NCI-H187 treated with DMSO at 0.1 percent for 48 hours (cell line): Measurements from ENCODE around the gene NDUFA6.
A peak's percentile ranks its signal among the peaks of the same experiment; 100 is the strongest.

ENCODE experiments used
- DNase-seq: peaks from one replicate; lab custom pipeline; 2025; lab: John Stamatoyannopoulos, UW

Gene NDUFA6

DNA sequence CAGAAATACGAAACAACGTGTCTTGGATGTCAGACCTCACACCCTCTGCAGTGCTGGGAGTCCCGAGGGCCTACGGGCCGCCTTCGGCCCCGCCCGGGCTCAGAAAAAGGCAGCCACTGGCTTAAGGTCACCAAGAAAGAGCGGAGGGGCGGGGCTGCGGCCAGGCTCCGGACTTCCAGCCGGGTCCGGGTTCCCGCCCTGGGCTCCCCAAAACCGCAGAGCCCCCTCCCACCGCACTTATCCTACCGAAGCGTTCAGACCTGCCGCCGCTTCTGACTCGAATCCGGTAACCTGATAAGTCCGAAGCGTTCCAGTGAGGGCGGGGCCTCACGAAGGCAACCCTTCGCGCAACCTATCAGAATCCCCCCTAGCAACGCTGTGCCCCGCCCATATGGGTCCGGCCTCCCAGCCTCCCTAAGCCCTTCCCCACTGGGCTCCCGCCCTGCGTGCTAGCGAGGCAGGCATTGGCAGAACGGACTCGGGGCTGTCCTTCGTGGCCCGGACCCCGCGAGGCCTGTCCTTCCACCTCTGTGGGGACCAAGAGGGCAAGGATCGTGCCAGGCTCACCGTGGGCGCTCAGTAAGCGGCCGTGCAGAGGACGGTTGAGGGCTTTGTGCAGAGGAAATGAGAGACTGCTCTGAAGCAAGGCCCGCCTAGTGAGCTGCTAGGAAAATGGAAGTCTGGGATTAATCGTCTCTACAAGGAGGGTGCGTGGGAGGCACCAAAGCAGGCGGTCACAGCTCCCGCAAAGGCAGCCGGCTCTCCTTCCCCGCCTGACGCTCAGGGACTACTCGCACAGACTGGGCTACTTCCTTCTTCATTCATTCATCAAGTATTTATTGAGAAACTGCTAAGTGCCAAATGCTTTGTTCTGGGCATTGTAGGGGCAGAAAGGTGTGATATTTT is 19.8 kb downstream of the NDUFA6 start, which contains the start of gene NAGA:
TSS of gene NAGA (minus strand) at position 296 of the 906 bp plus-strand sequence. CDS start 515 bp downstream, outside the sequence.
- peak; percentile 41 for DNase-seq

DNA sequence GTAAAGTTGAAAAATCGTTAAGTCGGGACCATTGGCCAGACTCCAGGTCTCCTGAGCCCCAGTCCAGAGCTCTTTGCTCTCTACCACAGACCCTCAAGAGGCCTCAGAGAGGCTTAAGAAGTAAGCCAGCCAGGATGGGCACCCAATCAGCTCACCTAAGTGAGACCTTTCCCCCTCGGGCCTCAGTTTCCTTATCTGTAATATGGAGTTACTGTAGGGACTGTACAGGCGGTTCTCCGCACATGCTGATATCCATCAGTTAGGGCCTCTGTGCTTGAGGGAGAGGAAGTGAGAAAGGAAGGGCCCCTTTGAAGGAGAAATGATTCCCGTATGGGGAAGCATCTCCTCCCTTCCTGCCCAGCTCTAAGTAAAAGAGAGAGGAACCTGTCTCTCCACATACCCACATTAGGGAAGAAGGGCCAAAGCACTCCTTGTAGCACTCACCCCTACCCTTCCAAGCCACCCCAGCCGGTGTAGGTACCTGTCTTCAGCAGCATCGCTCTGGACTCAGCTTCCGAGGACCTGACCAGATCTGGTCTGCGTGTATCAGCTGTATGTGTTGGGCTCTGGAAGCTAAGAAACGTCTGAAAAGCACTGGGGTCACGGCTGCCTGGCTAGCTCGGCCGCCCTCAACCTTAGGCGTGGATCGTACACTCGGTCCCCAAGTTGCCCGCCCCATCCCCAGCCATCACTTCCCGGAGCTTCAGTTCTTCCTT is 20.6 kb downstream of the NDUFA6 start:
- DNase-seq: no peak

DNA sequence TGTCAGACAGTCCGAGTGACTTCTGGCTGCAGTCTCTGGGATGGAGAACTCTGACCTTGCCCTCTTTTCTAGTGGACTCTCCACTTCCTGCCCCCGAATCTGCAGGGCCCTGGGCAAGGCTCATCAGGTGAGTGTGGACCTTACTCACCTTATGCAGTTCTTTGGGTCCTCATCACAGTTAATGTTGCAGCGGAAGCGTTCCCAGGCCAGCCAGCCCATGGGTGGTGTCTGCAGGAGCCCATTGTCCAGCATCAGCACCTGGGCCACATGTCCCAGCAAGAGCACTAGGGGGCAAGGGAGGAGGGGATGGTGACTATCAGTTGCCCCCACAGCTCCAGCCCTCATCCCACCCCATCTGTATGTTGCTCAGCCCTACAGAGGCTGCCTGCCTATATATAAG is 22.3 kb downstream of the NDUFA6 start:
- DNase-seq: no peak

DNA sequence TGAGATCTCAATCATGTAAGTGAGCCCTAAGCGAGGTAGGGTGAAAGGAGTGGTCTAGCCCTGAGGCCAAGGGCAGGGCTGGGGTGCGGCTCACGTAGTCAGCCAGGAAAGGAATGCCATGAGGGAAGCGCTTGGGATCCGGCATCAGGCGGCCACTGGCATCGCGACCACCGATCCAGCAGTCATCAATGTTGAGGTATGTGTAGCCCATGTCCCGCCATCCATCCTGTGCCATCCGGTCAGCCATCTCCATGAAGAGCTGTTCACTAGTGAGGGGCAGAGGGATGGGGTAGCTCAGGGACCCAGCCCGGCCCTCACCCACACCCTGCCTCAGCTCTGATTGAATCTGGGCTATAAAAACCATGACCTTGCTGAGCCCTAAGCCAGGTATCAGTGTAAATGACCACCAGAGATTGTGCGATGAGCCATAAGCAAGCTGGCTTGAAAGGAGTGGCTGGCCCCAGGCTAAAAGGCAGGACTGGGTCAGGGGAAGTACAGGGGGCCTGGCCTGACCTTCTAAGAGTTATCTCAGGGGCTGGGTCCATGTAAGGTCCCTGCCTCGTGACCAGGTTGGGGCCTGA is 22.8 kb downstream of the NDUFA6 start:
- DNase-seq: no peak

DNA sequence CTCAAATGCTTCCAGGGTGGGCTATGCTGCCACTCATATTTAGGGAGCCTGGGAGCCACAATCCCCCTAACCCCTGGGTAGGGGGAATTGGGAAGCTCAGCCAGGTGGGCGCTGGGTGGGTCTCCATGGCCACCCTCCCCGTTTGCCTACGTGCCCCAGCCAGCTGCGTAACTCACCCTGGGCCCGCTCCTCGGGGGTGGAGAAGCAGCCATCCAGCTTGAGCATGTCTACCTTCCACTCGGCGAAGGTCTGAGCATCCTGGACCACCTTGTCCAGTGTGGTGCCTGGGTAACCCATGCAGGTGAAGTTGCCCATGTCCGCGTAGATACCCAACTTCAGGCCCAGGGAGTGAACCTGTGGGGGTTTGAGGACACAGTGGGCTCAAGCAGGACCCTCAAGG is 23.6 kb downstream of the NDUFA6 start:
- DNase-seq: no peak

DNA sequence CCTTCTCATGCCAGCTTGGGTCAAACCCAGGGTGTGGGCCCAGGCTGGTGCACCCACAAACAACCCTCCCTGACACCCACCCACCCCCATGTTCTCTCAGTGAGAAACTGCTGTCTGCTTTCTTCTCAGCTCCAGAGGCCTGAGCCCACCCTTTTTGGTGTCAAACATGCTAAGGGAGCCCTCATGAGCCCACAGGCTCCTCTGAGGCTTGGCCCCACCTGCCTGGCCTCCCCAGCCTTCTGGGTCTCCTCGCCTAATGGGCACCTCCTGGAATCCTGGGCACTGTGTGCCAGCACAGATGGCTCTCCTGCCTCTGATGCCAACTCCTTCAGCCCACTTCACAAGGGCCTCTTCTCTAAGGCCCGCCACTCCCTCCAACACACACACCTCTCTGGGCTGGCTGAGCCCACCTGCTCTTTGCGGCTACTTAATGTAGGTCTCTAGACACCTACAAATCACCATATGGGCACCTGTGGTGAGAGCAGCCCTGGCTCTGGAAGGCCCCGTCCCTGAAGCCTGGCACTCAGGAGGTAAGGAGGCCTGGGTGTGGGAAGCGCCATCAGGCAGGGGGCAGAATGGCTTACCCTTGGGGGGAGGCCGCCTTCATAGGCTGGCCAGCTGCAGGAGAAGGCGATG is 24.3 kb downstream of the NDUFA6 start:
- no peak for DNase-seq

DNA sequence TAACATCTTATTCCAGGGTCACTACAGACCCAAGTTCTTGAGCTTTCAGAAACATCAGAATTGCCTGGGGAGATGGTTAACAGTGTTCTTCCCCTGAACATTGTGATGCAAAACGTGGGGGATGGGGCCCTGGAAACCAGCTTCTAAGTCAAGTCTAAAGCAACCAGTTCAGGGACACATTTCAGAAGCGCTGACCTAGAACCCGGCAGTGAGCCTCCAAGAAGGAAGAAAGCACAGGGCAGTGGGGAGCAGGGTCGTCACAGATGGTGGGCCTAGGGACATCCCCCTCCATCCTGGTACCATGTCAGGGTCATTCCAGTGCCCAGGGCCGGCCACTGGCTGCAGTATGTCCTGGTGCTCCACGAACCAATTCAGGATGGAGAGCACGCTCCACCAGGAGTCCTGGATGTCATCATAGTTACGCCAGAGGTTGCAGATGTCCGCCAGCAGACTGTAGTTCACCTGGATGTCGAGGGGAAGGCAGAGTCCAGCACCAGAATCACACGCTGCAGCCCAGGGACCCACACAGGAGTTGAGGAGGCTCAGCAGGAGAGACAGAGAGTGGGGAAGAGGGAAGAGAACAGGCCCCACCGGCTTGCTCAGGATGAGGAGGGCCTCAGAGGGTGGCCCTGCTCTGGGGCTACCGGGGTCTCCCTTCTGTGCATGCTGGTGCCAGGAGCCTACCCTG is 25.0 kb downstream of the NDUFA6 start:
- DNase-seq: no peak

DNA sequence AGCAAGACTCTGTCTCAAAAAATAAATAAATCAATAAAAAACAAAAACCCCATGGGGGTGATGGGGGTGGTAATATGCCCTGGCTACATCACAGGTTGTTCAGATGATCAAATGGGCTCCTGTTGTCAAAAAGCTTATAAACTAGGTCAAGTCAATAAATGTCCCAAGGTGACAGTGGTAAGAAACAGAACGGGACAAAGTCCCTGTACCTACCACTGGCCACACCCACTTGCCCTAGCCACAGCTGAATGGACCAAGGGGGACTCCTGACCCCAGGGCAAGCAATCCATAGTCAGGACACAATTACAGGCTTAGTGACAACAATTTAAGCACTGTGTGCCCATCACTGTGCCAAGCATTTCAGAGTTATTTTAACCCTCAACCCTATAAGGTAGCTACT is 25.9 kb downstream of the NDUFA6 start:
- DNase-seq: no peak

DNA sequence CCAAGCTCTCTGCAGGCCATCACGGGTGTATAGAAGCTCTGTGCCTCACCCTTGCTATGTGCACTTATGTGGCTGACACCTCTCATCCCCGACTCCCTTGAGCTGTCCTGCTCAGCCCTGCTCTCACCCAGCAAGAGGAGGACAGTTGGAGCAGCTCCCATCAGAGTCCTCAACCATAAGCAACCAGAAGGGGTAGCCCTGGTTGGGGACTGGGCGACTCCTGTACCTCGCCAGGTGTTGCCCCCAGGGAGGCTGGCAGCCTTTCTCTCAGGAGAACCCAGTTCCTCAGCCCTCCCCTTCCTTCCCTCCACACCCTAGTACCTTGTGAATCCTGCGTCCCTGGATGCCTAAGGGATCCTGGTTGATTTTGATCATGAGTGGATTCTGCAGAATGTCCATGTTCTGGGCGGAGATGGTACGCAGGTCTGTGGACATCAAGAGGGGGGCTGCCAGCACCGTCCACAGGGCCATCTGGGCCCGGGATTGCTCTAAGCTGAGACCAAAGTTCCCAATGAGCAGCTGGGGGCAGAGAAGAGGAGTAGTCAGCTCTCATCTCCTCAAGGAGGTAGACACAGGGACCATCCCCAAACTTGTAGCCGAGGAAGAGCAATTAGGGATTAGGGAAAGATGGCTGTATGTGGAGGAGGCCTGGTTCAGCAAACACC is 27.9 kb downstream of the NDUFA6 start:
- no peak for DNase-seq

DNA sequence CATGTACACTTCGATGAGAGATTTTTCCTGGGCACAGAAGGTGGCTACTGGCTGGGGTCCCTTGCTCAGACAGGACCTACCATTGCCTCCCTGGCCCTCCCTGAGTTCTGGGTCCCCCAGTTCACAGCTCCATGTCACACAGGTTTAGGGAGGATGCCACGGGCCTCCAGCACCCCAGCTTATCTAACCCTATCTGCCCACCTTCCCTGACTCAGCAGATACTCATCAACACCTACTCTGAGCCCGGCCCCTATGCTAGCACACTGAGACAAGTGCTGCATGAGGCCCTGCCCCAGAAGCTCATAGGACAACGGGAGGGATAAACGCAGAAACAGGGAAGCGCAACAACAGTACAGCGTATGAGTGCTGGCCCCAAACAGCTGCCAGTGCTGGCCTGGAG is 29.5 kb downstream of the NDUFA6 start:
- no peak for DNase-seq

DNA sequence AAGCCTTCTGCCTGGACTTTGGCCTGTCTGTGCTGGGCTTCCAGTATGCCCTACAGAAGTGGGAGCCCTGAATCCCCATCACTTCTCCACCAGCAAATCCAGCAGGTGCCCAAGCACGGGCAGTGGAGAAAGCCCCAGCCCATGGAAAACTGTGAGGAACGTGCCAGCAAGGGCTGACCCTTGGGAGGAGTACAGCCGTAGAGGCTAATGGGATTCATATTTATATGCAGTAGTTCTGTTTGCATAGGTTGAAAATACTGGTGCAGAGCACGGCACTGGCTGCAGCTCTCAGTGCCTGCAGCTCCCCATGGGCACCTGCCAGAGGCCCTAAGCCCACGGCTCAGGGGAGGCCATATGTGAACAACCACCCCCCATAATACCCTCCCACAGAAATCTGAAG is 30.1 kb downstream of the NDUFA6 start:
- no peak for DNase-seq

DNA sequence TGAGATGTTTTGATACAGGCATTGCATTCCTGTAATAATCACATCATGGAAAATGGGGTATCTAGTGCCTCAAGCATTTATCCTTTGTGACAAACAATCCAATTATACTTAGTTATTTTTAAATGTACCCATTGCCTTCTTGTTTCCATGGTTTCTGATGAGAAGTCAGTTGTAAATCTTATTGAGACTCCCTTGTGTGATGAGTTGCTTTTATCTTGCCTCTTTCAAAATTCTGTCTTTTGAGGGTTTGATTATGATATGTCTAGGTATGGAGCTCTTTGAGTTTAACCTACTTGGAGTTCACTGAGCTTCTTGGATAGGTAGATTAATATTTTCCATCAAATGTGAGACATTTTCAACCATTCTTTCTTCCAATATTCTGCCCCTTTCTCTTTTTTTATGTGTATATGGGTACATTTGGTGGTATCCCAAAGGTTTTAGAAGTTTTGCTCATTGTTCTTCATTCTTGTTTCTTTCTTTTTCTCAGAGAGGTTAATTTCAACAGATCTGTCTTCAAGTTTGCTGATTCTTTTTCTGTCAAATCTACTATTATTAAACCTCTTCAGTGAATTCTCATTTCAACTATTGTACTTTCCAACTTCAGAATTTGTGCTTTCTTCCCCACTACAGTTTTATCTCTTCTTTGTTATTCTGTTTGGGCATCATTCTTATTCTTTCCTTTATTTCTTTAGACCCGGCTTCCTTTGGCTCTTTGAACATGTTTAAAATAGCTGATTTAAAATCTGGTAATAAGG is 33.6 kb downstream of the NDUFA6 start:
- no peak for DNase-seq

DNA sequence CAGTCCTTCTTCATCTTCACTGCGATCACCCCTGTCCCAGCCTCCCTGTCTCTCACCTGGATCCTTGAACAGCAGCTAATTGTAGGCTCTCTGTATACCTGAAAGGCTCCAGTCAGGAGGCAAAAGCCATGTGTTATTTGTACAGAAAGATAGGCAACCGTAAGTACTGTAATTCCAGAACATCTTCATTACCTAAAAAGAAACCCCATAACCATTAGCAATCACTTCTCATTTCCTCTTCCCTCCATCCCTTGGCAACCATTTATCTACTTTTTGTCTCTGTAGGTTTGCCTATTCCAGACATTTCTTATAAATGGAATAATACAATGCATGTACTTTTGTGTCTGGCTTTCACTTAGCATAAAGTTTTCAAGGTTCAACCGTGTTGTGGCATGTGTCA is 37.8 kb downstream of the NDUFA6 start:
- no peak for DNase-seq

DNA sequence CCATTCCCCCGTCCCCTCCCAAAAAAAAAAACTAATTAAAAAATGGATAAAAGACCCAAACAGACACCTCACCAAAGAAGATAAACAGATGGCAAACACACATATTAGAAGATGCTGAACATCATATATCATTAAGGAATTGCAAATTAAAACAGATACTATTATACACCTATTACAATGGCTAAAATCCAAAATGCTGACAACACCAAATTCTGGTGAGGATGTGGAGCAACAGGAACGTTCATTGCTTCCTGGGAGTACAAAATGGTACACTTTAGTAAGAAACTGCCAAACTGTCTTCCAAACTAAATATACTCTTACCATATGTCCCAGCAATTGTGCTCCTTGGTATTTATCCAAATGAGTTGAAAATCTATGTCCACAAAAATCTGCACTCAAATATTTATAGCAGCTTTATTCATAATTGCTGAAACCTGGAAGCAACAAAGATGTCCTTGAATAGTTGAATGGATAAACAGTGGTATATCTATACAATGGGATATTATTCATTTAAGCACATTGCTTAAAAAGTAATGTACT is 39.9 kb downstream of the NDUFA6 start:
- DNase-seq: no peak

DNA sequence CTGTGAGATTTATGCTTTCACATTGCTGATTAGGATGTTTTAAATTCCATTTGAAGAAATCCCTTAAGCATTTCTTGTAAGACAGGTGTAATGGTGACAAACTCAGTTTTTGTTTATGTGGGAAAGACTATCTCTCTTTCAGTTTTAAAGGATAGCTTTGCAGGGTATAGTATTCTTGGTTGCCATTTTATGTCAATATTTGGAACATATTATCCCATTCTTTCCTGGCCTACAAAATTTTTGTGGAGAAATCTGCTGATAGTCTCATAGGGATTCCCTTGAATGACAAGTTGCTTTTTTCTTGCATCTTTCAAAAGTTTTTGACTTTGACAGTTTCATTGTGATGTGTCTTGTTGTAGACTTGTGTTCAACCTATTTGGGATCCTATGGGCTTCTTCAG is 48.8 kb downstream of the NDUFA6 start:
- no peak for DNase-seq

DNA sequence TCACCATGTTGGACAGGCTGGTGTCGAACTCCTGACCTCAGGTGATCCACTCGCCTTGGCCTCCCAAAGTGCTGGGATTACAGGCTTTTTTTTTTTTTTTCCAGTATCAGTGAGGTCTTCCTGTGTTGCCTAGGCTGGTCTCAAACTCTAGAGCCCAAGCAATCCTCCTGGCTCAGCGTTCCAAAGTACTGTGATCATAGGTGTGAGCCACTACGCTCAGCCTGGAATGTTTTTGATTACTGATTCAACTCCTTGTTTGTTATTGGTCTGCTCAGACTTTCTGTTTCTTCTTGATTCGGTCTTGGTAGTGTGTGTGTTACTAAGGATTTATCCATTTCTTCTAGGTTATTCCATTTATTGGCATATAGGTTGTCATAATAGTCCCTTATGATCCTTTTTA is 51.3 kb downstream of the NDUFA6 start:
- DNase-seq: no peak
